Measurements from ENCODE around the gene MPDZ. TPM values are rescaled to one million over a fixed set of nuclear protein-coding genes. Genes with fewer than 3 reads are reported as not detected.

MPDZ gene
- total RNA-seq, 4 donors from 2014 or later = 34.2 to 53.9 (median 45.1) TPM

DNA sequence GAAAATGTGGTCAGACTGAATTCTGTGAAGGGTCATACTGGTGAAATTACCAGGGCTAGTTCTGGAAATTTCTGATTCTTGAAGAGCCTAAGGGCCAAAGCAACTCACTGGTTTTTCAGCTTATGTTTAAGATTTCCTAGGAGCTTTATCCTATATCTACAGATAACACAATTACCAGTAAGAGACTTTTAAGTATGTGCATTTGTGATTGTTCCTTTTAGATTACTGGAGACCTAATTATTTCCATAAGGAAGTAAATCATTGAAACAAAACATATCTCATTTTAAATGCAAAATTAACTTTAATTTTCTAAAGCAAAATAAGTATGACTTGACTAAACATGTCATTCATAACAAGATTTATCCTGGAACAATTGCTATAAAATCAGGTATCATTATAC lies 134.2 kb downstream of the MPDZ start:
- Histone ChIP-seq H3K4me1 (no peaks in the 10 kb centered on the region), H3K27ac (no peak overlapping the region), H3K9me3 (no peaks in the 10 kb centered on the region), H3K36me3 (no peaks in the 10 kb centered on the region), H3K27me3 (no peaks in the 10 kb centered on the region), H3K4me3 (replicated peaks in 1 of 3) (no peak overlapping the region)
- intact Hi-C loops (cut with DNase I) = no loop called here
- TF ChIP-seq, protein P1, sequence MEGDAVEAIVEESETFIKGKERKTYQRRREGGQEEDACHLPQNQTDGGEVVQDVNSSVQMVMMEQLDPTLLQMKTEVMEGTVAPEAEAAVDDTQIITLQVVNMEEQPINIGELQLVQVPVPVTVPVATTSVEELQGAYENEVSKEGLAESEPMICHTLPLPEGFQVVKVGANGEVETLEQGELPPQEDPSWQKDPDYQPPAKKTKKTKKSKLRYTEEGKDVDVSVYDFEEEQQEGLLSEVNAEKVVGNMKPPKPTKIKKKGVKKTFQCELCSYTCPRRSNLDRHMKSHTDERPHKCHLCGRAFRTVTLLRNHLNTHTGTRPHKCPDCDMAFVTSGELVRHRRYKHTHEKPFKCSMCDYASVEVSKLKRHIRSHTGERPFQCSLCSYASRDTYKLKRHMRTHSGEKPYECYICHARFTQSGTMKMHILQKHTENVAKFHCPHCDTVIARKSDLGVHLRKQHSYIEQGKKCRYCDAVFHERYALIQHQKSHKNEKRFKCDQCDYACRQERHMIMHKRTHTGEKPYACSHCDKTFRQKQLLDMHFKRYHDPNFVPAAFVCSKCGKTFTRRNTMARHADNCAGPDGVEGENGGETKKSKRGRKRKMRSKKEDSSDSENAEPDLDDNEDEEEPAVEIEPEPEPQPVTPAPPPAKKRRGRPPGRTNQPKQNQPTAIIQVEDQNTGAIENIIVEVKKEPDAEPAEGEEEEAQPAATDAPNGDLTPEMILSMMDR (IDR thresholded peaks at IDR 0.05) = no peak
- TF ChIP-seq POLR2A (IDR thresholded peaks at IDR 0.05) = no peak
- no peak for DNase-seq

DNA sequence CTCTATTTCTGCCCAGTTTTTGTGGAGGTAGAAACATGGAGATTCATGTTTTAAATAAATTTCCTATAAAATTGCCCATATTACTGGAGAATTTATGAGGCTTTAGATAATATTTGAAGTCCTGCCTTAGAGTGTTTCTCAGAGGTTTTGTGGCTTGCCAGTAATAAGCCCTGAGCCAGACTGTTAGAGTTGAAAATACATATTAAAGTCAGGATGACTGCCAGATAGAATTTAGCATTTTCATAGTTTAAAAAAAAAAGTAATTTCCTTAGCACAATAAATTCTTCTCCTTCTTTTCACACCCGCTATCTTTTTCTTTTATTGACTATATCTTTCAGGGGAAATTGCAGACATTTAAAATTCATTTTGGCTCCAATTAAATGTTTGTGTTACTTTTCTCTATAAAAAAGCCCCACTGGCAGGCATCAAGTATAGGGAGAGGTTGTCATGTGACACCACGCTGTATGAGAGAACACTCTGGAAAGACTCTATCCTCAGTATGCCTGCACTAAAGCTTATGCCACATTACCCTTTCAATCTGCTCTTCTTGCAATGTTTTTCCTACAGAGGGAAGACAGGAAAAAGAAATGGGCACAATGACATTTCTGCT lies 135.2 kb downstream of the MPDZ start:
- no peak for DNase-seq
- Histone ChIP-seq H3K4me1 (peaks cover 0 to 6% of the 10 kb centered on the region in 2 donors), H3K27me3 (no peaks in the 10 kb centered on the region), H3K36me3 (no peaks in the 10 kb centered on the region), H3K9me3 (no peaks in the 10 kb centered on the region), H3K4me3 (replicated peaks in 1 of 3) (no peak overlapping the region), H3K27ac (no peak overlapping the region)
- intact Hi-C loops (cut with DNase I) = no loop called here
- WGBS, 2 donors = 74 to 83% methylated on average over 2 of the region's 2 CpGs
- TF ChIP-seq POLR2A (IDR thresholded peaks at IDR 0.05) = no peak
- TF ChIP-seq, protein P1 (IDR thresholded peaks at IDR 0.05) = no peak

DNA sequence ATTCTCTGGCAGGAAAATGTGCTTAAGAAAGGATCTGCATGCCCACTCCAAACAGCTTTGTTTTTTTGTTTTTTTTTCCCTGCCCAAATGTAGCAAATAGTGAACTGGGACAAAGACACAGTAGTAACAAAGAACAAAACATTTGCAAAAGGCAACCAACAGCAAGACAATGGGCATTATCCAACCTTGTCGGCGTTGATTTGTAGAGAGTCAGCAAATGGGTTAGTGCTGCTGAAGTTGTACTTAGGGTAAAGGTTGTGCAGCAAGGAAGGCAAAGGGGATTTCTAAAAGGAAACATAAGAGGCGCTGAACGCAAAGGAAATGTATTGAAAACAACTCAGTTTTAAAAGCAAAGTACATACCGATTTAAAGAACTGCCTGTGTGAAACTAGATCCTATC lies 136.2 kb downstream of the MPDZ start:
- no peaks in the 10 kb centered on the region for H3K36me3 ChIP-seq
- H3K27ac ChIP-seq = no peak overlapping the region
- H3K27me3 ChIP-seq = no peaks in the 10 kb centered on the region
- intact Hi-C loops (cut with DNase I) = no loop called here
- no peaks in the 10 kb centered on the region for H3K9me3 ChIP-seq
- H3K4me3 ChIP-seq (replicated peaks in 1 of 3) = no peak overlapping the region
- no peak for DNase-seq
- 66 to 69% methylated on average over 5 of the region's 5 CpGs for WGBS, 2 donors
- TF ChIP-seq, protein P1 (IDR thresholded peaks at IDR 0.05) = no peak
- no peak for TF ChIP-seq POLR2A (IDR thresholded peaks at IDR 0.05)
- peaks cover 0 to 7% of the 10 kb centered on the region in 2 donors for H3K4me1 ChIP-seq

DNA sequence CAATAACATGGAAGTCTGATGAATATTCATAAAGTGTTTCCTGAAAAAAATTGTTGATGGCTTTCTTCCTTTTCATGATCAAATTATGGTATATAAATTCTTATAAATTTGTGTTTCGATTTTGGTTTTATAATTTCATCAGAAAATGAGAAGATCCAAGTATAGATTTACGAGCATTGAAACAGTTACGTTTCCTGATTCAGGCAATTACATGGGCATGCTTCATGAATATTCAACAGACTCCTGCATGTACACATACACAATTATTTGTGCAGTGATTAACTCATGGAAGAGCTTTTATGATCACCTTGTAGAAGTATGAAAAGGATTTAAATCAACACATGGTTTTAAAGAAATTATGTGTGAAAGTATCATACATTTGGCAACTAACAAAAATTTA lies 136.7 kb downstream of the MPDZ start:
- TF ChIP-seq, protein P1 (IDR thresholded peaks at IDR 0.05) = no peak
- TF ChIP-seq POLR2A (IDR thresholded peaks at IDR 0.05) = no peak
- intact Hi-C loops (cut with DNase I) = no loop called here
- H3K36me3 ChIP-seq = no peaks in the 10 kb centered on the region
- no peaks in the 10 kb centered on the region for H3K27me3 ChIP-seq
- WGBS, 2 donors = 93 to 96% methylated on average over 3 of the region's 3 CpGs
- H3K4me1 ChIP-seq = peaks cover 0 to 7% of the 10 kb centered on the region in 2 donors
- H3K9me3 ChIP-seq = no peaks in the 10 kb centered on the region
- DNase-seq = no peak
- no peak overlapping the region for H3K27ac ChIP-seq
- no peak overlapping the region for H3K4me3 ChIP-seq (replicated peaks in 1 of 3)

DNA sequence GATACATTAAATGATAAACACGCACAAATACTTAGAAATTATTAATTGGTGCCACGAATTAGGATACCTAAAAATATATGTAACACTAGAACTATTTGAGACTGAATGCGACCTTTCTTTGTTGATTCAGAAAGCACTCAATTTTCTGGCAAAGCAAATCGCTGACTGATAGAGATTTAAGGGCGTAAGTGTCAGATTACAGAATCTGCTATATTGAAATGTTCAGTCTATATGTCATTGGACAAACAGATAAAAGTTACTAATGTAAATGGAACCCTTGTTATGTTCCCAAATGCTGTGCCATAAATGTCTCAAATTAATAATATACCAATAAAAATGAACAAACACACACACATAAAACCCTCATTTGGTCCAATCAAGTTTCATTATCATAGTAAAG lies 137.9 kb downstream of the MPDZ start:
- Histone ChIP-seq H3K4me1 (peaks cover 0 to 7% of the 10 kb centered on the region in 2 donors), H3K27ac (no peak overlapping the region), H3K4me3 (replicated peaks in 1 of 3) (no peak overlapping the region), H3K36me3 (no peaks in the 10 kb centered on the region), H3K9me3 (no peaks in the 10 kb centered on the region), H3K27me3 (no peaks in the 10 kb centered on the region)
- TF ChIP-seq, protein P1 (IDR thresholded peaks at IDR 0.05) = no peak
- no peak for TF ChIP-seq POLR2A (IDR thresholded peaks at IDR 0.05)
- WGBS, 2 donors = 73% methylated on average over 5 of the region's 5 CpGs
- no peak for DNase-seq
- intact Hi-C loops (cut with DNase I) = no loop called here

All from thyroid gland (tissue), 4 donors.